ENCODE measurements around the gene WNK2.

The WNK2 gene

GRCh38 chr9:93181672-93182435, 2.1 kb upstream of the WNK2 start:
- no peak for DNase-seq
- in situ Hi-C loops (cut with MboI; ENCODE audit: low pct_unique_long_range_greater_than_20kb, low sequenced_read_pairs): no loop called here

GRCh38 chr9:93182572-93182971, 1.4 kb upstream of the WNK2 start:
- in situ Hi-C loops (cut with MboI; ENCODE audit: low pct_unique_long_range_greater_than_20kb, low sequenced_read_pairs): no loop called here
- DNase-seq: no peak

GRCh38 chr9:93183131-93183662, 742 bp upstream of the WNK2 start:
- no peak for DNase-seq
- in situ Hi-C loops (cut with MboI; ENCODE audit: low pct_unique_long_range_greater_than_20kb, low sequenced_read_pairs): no loop called here

GRCh38 chr9:93184432-93185265, 710 bp downstream of the WNK2 start:
- DNase-seq: peak; percentile 9
- in situ Hi-C loops (cut with MboI; ENCODE audit: low pct_unique_long_range_greater_than_20kb, low sequenced_read_pairs): no loop called here

GRCh38 chr9:93185266-93186214, 1.6 kb downstream of the WNK2 start:
- DNase-seq: no peak
- in situ Hi-C loops (cut with MboI; ENCODE audit: low pct_unique_long_range_greater_than_20kb, low sequenced_read_pairs): no loop called here

- DNase-seq: no peak
These were observed 2.4 kb downstream of the WNK2 start for GRCh38 chr9:93186215-93186945.

GRCh38 chr9:93187047-93187446, 3.1 kb downstream of the WNK2 start:
- in situ Hi-C loops (cut with MboI; ENCODE audit: low pct_unique_long_range_greater_than_20kb, low sequenced_read_pairs): no loop called here
- no peak for DNase-seq

More at GRCh38 chr9:93186215-93186945, 2.4 kb downstream of the WNK2 start:
- in situ Hi-C loops (cut with MboI; ENCODE audit: low pct_unique_long_range_greater_than_20kb, low sequenced_read_pairs): no loop called here

GRCh38 chr9:93187574-93187973, 3.6 kb downstream of the WNK2 start:
- DNase-seq: no peak
- in situ Hi-C loops (cut with MboI; ENCODE audit: low pct_unique_long_range_greater_than_20kb, low sequenced_read_pairs): no loop called here

GRCh38 chr9:93188426-93189368, 4.8 kb downstream of the WNK2 start:
- in situ Hi-C loops (cut with MboI; ENCODE audit: low pct_unique_long_range_greater_than_20kb, low sequenced_read_pairs): no loop called here
- no peak for DNase-seq

- in situ Hi-C loops (cut with MboI; ENCODE audit: low pct_unique_long_range_greater_than_20kb, low sequenced_read_pairs): no loop called here
- no peak for DNase-seq
These were observed 5.6 kb downstream of the WNK2 start for GRCh38 chr9:93189369-93190132.

- in situ Hi-C loops (cut with MboI; ENCODE audit: low pct_unique_long_range_greater_than_20kb, low sequenced_read_pairs): no loop called here
- DNase-seq: no peak
These were observed 6.2 kb downstream of the WNK2 start for GRCh38 chr9:93190133-93190525.

- DNase-seq: no peak
- in situ Hi-C loops (cut with MboI; ENCODE audit: low pct_unique_long_range_greater_than_20kb, low sequenced_read_pairs): no loop called here
These were observed 6.9 kb downstream of the WNK2 start for GRCh38 chr9:93190656-93191353.

GRCh38 chr9:93191354-93191660, 7.4 kb downstream of the WNK2 start:
- in situ Hi-C loops (cut with MboI; ENCODE audit: low pct_unique_long_range_greater_than_20kb, low sequenced_read_pairs): no loop called here
- no peak for DNase-seq

GRCh38 chr9:93192721-93193387, 8.9 kb downstream of the WNK2 start:
- no peak for DNase-seq
- in situ Hi-C loops (cut with MboI; ENCODE audit: low pct_unique_long_range_greater_than_20kb, low sequenced_read_pairs): no loop called here

GRCh38 chr9:93193388-93194220, 9.7 kb downstream of the WNK2 start:
- no peak for DNase-seq
- in situ Hi-C loops (cut with MboI; ENCODE audit: low pct_unique_long_range_greater_than_20kb, low sequenced_read_pairs): no loop called here
